SKM-1 (cell line): Measurements from ENCODE around the gene ROS1.
"Not testable (repeated sequence)": the region's sequence is repeated elsewhere in the genome, so short reads cannot be mapped to it uniquely, and the experiment has no call there.

ENCODE experiments used
- DNase-seq: peaks from one replicate; lab custom pipeline; 2025; ENCODE audit not compliant: unreplicated experiment; lab: John Stamatoyannopoulos, UW

The ROS1 gene

DNA sequence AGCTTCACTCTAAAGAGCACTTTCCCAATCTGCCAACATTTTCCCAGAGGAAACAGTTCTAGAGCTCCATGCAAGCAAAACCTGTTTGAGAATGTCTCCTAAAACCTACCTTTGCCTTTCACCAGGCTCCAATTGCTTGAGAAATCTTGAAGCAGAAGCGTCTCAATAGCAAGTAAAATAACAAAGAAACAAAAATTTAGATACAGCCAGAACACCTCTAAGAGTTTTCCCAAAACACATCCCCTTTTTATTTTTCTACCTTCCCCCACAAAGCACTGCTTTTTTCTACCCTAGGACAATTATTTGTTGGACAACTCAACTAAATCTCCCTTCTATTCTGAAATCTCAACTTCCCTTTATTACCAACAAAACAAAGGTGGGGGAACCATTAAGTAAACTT, 156.8 kb downstream of the ROS1 start:
- DNase-seq = no peak

DNA sequence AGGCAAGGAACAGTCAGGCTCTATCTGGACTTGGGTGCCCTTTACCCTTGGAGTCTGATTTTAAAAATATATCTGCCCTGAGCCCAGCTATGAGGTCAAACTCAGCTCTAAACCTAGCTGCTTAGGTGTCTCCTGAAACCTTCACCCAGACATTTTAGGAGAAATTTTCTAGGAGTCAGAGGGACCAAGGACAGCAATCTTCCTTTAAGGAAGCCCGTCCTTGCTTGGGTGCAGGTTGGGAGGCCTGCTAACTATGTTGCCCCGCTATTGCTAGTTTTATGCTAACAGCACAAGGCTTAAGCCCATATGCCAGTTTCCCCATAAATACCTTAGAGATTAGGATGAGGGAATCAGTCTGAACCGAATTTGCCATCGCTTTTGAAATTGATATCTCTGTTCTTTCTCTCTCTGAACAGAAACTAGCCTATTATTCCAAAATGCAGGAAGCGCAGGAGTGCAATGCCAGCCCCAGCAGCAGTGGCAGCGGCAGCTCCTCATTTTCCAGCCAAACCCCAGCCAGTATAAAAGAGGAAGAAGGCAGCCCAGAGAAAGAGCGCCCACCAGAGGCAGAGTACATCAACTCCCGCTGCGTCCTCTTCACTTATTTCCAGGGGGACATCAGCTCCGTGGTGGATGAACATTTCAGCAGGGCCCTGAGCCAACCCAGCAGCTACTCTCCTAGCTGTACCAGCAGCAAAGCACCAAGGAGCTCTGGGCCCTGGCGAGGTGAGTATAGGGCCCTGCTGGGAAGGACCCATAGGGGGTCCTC, 157.8 kb downstream of the ROS1 start:
- DNase-seq = no peak

- no peak for DNase-seq
These were observed 158.7 kb downstream of the ROS1 start for GRCh38 chr6:117267054-117267347.

- no peak for DNase-seq
These were observed 159.3 kb downstream of the ROS1 start for GRCh38 chr6:117266257-117267053.

GRCh38 chr6:117265410-117266256, 160.1 kb downstream of the ROS1 start, which contains the start of gene VGLL2:
TSS of gene VGLL2 (plus strand) at chr6:117265558. CDS start at chr6:117265764, 206 bp downstream.
- DNase-seq = no peak

- no peak for DNase-seq
These were observed 160.9 kb downstream of the ROS1 start for GRCh38 chr6:117264692-117265409.

- DNase-seq = no peak
These were observed 161.4 kb downstream of the ROS1 start for GRCh38 chr6:117264369-117264691.

DNA sequence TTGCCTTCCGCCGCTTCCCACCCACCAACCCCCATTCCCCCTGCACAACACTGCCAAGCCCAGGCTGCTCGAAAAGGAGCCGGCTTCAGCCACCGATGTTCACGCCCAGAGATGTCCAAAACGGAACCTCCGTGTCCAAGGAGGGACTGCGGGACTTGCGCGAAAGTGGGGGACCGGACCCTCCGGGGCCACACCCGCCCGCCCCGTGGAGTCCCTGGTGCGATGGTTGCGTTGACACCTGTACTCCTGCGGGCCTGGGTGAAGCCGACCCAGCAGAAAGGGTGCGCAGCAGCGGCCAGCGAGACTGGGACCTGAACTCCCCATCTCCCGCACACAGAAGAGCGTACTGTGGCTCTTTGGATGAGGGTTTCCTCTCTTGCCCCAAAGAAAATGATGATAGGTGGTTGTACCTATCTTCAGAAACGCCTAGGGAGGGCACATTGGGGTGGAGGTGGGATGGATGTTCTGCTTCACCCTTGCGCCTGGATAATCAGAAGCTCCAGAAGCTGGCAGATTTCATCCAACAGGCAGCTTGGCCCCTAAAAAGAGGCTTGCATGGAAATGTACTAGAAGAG, 162.3 kb downstream of the ROS1 start:
- DNase-seq = no peak

- no peak for DNase-seq
These were observed 162.9 kb downstream of the ROS1 start for GRCh38 chr6:117262799-117263198.

- DNase-seq = no peak
These were observed 172.0 kb downstream of the ROS1 start for GRCh38 chr6:117253785-117254184.

GRCh38 chr6:117244979-117245378, 180.8 kb downstream of the ROS1 start:
- not testable (repeated sequence) for DNase-seq

- DNase-seq = not testable (repeated sequence)
These were observed 181.2 kb downstream of the ROS1 start for GRCh38 chr6:117244571-117244970.
